Measurements from ENCODE around the gene SLIT3. TPM values are rescaled to one million over a fixed set of nuclear protein-coding genes. Genes with fewer than 3 reads are reported as not detected.

SLIT3 gene
- total RNA-seq, 1 donor from 2014 or later: 3.2 TPM

DNA sequence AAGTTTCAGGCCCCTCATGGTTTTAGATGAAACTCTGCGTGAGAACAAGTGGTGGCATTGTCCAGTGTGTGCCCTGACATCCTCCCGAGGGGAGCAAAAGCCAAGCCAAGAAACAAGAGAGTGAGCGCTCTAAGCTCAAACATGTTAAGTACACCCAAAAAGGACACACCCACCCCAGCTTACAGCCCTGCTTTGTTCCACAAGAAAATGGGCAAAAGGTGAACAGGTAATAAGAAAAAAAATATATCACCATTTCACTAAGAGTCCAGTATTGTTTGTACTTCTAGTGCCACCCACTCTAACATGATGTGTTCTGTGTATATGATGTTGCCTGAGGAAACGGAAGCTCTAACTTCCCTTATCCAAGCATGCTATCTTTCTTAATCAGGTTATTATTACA is 278.2 kb downstream of the SLIT3 start:
- Mint-ChIP-seq H3K27me3 (ENCODE audit: unreplicated experiment) (no peaks in the 10 kb centered on the region), H3K4me1 (ENCODE audit: unreplicated experiment) (peaks cover 11% of the 10 kb centered on the region), H3K9me3 (ENCODE audit: unreplicated experiment) (no peaks in the 10 kb centered on the region), H3K27ac (ENCODE audit: unreplicated experiment) (no peak overlapping the region), H3K4me3 (ENCODE audit: unreplicated experiment) (no peak overlapping the region), H3K36me3 (ENCODE audit: low read depth, unreplicated experiment) (no peaks in the 10 kb centered on the region)
- TF ChIP-seq CTCF (IDR thresholded peaks at IDR 0.05; ENCODE audit: unreplicated experiment): no peak
- no peak for DNase-seq (ENCODE audit: low spot score)

DNA sequence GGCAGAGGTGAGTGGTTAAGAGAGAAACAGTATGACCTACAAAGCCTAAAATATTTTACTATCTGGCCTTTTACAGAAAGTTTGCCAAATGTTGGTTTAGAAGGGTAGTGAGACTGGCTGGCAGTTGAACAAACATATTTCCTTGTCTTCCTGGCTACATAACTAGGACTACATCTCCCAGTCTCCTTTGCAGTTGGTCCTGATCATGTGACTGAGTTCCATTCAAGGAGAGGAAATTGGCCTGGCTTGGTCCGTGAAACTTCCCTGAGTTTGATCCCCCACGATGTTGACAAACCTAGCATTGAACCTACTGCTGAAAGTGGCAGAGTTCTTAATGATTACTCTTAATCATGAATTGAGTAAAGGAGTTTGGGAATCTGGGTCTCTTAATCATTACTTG is 280.8 kb downstream of the SLIT3 start:
- Mint-ChIP-seq H3K36me3 (ENCODE audit: low read depth, unreplicated experiment) (no peaks in the 10 kb centered on the region), H3K9me3 (ENCODE audit: unreplicated experiment) (no peaks in the 10 kb centered on the region), H3K27ac (ENCODE audit: unreplicated experiment) (no peak overlapping the region), H3K4me1 (ENCODE audit: unreplicated experiment) (peaks cover 14% of the 10 kb centered on the region), H3K4me3 (ENCODE audit: unreplicated experiment) (no peak overlapping the region), H3K27me3 (ENCODE audit: unreplicated experiment) (no peaks in the 10 kb centered on the region)
- no peak for TF ChIP-seq CTCF (IDR thresholded peaks at IDR 0.05; ENCODE audit: unreplicated experiment)
- peak; percentile 23 for DNase-seq (ENCODE audit: low spot score)

- TF ChIP-seq CTCF (IDR thresholded peaks at IDR 0.05; ENCODE audit: unreplicated experiment): no peak
- Mint-ChIP-seq H3K27me3 (ENCODE audit: unreplicated experiment) (no peaks in the 10 kb centered on the region), H3K27ac (ENCODE audit: unreplicated experiment) (no peak overlapping the region), H3K9me3 (ENCODE audit: unreplicated experiment) (no peaks in the 10 kb centered on the region), H3K4me3 (ENCODE audit: unreplicated experiment) (no peak overlapping the region), H3K36me3 (ENCODE audit: low read depth, unreplicated experiment) (no peaks in the 10 kb centered on the region), H3K4me1 (ENCODE audit: unreplicated experiment) (peaks cover 14% of the 10 kb centered on the region)
- DNase-seq (ENCODE audit: low spot score): no peak
Observed at GRCh38 chr5:169018925-169019324, 282.0 kb downstream of the SLIT3 start.

DNA sequence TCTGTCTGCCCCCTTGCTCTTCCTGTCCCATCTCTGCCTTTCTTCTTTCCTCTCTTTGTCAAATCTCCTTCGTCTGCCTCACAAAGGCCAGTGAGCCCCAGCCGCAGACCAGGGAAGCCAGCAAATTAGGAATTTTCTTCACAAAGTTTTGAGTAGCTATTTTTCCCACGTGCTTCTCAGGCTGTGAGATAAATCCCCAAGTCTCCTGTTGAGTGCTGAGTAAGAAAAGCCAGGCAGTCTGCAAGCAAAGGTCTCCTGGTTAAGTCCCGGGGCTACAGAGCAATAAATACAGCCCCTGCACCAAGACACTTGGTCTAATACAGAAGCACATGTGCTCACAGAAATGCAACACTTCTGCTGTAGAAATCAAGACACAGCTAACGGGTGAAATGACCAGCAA is 284.9 kb downstream of the SLIT3 start:
- no peak for DNase-seq (ENCODE audit: low spot score)
- H3K27me3 Mint-ChIP-seq (ENCODE audit: unreplicated experiment): no peaks in the 10 kb centered on the region
- no peak overlapping the region for H3K4me3 Mint-ChIP-seq (ENCODE audit: unreplicated experiment)
- H3K36me3 Mint-ChIP-seq (ENCODE audit: low read depth, unreplicated experiment): no peaks in the 10 kb centered on the region
- TF ChIP-seq CTCF (IDR thresholded peaks at IDR 0.05; ENCODE audit: unreplicated experiment): no peak
- H3K27ac Mint-ChIP-seq (ENCODE audit: unreplicated experiment): no peak overlapping the region
- peaks cover 18% of the 10 kb centered on the region for H3K4me1 Mint-ChIP-seq (ENCODE audit: unreplicated experiment)
- no peaks in the 10 kb centered on the region for H3K9me3 Mint-ChIP-seq (ENCODE audit: unreplicated experiment)

DNA sequence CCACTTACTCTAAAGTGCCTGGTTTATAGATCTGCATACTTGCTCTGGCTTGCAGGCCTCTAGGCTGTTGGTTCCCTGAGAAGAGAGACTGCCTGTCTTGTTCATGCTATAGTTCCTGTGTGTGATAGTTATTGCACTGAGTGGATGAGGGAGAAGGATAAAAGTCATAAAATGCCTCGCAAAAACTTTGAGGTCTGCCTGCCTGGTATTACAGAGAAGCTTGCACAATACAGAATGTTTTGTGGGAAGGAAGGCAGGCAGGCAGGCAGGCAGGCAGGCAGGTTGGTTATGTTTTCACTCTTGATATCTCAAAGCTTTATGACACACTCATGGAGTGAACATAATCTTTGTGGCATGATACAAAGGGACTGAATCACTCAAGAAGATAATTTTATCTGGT is 287.1 kb downstream of the SLIT3 start:
- Mint-ChIP-seq H3K9me3 (ENCODE audit: unreplicated experiment) (no peaks in the 10 kb centered on the region), H3K4me3 (ENCODE audit: unreplicated experiment) (no peak overlapping the region), H3K4me1 (ENCODE audit: unreplicated experiment) (peaks cover 14% of the 10 kb centered on the region), H3K36me3 (ENCODE audit: low read depth, unreplicated experiment) (no peaks in the 10 kb centered on the region), H3K27ac (ENCODE audit: unreplicated experiment) (no peak overlapping the region), H3K27me3 (ENCODE audit: unreplicated experiment) (no peaks in the 10 kb centered on the region)
- DNase-seq (ENCODE audit: low spot score): no peak
- no peak for TF ChIP-seq CTCF (IDR thresholded peaks at IDR 0.05; ENCODE audit: unreplicated experiment)
